Lower leg skin (tissue), 3 donors: ENCODE measurements around the gene CAMK2N2.

ENCODE experiments used
- CTCF ChIP-seq, 3 donors: fragments of 450-650 bp; IDR thresholded peaks; one replicate each; pipeline ENCODE4 v1.5.1; 2016; ENCODE audit warnings: antibody characterized with exemption in 3 of 3, mild to moderate bottlenecking in 3 of 3, moderate library complexity in 2 of 3
- POLR2A ChIP-seq, 2 donors: fragments of 450-650 bp; IDR thresholded peaks; one replicate each; pipeline ENCODE4 v1.6.1; 2016 to 2017; ENCODE audit warnings: antibody characterized with exemption in 2 of 2, mild to moderate bottlenecking in 1 of 2, moderate library complexity in 1 of 2

GRCh38 chr3:184261270-184261853, at the start of gene CAMK2N2:
- TF ChIP-seq CTCF (IDR thresholded peaks at IDR 0.05) (no peak), POLR2A (IDR thresholded peaks at IDR 0.05) (no peak)
